ENCODE results near the gene FMN1. TPM values are rescaled to one million over a fixed set of nuclear protein-coding genes. Genes with fewer than 3 reads are reported as not detected.

FMN1 gene
- total RNA-seq, 1 experiment from 2014 or later, result 0.37 TPM

GRCh38 chr15:33125894-33126537 is 68.5 kb downstream of the FMN1 start:
- BruUV-seq (replicated peaks), result no TSS peak
- Histone ChIP-seq H3K27ac (ENCODE audit: low read depth, low read length, poor library complexity, severe bottlenecking) (no peak overlapping the region), H3K4me3 (ENCODE audit: low read depth, low read length, poor library complexity, severe bottlenecking) (no peak overlapping the region), H3K4me1 (ENCODE audit: insufficient read depth, low read length, poor library complexity, severe bottlenecking) (peaks cover 18% of the 10 kb centered on the region), H3K9me3 (ENCODE audit: low read depth, low read length, poor library complexity, severe bottlenecking) (no peaks in the 10 kb centered on the region), H3K36me3 (ENCODE audit: insufficient read depth, low read length, poor library complexity, severe bottlenecking) (no peaks in the 10 kb centered on the region), H3K27me3 (replicated peaks; ENCODE audit: insufficient read depth, low read depth, low read length, poor library complexity) (no peaks in the 10 kb centered on the region)
- POLR2A ChIA-PET (ENCODE audit: low non-redundant PET), result no interaction called here
- no peak for TF ChIP-seq CTCF (conservative IDR thresholded peaks at IDR 0.05; ENCODE audit: low read depth, low read length)
- TF ChIP-seq EZH2 (IDR thresholded peaks at IDR 0.05; ENCODE audit: borderline replicate concordance, low read depth, low read length, poor library complexity, severe bottlenecking), result no peak
- no peak for DNase-seq (ENCODE audit: low spot score)
- intact Hi-C loops (cut with micrococcal nuclease; ENCODE audit: unreplicated experiment), result no loop called here
- CTCF ChIA-PET, result no interaction called here

- POLR2A ChIA-PET (ENCODE audit: low non-redundant PET), result no interaction called here
- intact Hi-C loops (cut with micrococcal nuclease; ENCODE audit: unreplicated experiment), result no loop called here
- no TSS peak for BruUV-seq (replicated peaks)
- Histone ChIP-seq H3K4me3 (ENCODE audit: low read depth, low read length, poor library complexity, severe bottlenecking) (no peak overlapping the region), H3K27me3 (replicated peaks; ENCODE audit: insufficient read depth, low read depth, low read length, poor library complexity) (peaks cover 7% of the 10 kb centered on the region), H3K4me1 (ENCODE audit: insufficient read depth, low read length, poor library complexity, severe bottlenecking) (peaks cover 18% of the 10 kb centered on the region), H3K36me3 (ENCODE audit: insufficient read depth, low read length, poor library complexity, severe bottlenecking) (no peaks in the 10 kb centered on the region), H3K27ac (ENCODE audit: low read depth, low read length, poor library complexity, severe bottlenecking) (no peak overlapping the region), H3K9me3 (ENCODE audit: low read depth, low read length, poor library complexity, severe bottlenecking) (no peaks in the 10 kb centered on the region)
- CTCF ChIA-PET, result no interaction called here
- TF ChIP-seq EZH2 (IDR thresholded peaks at IDR 0.05; ENCODE audit: borderline replicate concordance, low read depth, low read length, poor library complexity, severe bottlenecking) (no peak), CTCF (conservative IDR thresholded peaks at IDR 0.05; ENCODE audit: low read depth, low read length) (no peak)
- no peak for DNase-seq (ENCODE audit: low spot score)
These were observed 69.7 kb downstream of the FMN1 start for GRCh38 chr15:33124811-33125210.

GRCh38 chr15:33124279-33124678 is 70.2 kb downstream of the FMN1 start:
- no peak overlapping the region for H3K4me3 ChIP-seq (ENCODE audit: low read depth, low read length, poor library complexity, severe bottlenecking)
- BruUV-seq (replicated peaks), result no TSS peak
- CTCF ChIA-PET, result no interaction called here
- no peaks in the 10 kb centered on the region for H3K36me3 ChIP-seq (ENCODE audit: insufficient read depth, low read length, poor library complexity, severe bottlenecking)
- H3K4me1 ChIP-seq (ENCODE audit: insufficient read depth, low read length, poor library complexity, severe bottlenecking), result peaks cover 18% of the 10 kb centered on the region
- intact Hi-C loops (cut with micrococcal nuclease; ENCODE audit: unreplicated experiment), result no loop called here
- no peak for DNase-seq (ENCODE audit: low spot score)
- TF ChIP-seq CTCF (conservative IDR thresholded peaks at IDR 0.05; ENCODE audit: low read depth, low read length), result no peak
- no peak for TF ChIP-seq EZH2 (IDR thresholded peaks at IDR 0.05; ENCODE audit: borderline replicate concordance, low read depth, low read length, poor library complexity, severe bottlenecking)
- H3K9me3 ChIP-seq (ENCODE audit: low read depth, low read length, poor library complexity, severe bottlenecking), result no peaks in the 10 kb centered on the region
- H3K27me3 ChIP-seq (replicated peaks; ENCODE audit: insufficient read depth, low read depth, low read length, poor library complexity), result peaks cover 12% of the 10 kb centered on the region
- no peak overlapping the region for H3K27ac ChIP-seq (ENCODE audit: low read depth, low read length, poor library complexity, severe bottlenecking)
- POLR2A ChIA-PET (ENCODE audit: low non-redundant PET), result no interaction called here

Measured in A673 (cell line).